GM18511 (cell line): ENCODE data around the gene RNF130.

Source experiments
- ATAC-seq: cut with Tn5 transposase; IDR thresholded peaks from one replicate; pipeline ENCODE4 v1.9.1; 2021; ENCODE audit warnings: mild to moderate bottlenecking, moderate library complexity; ENCODE audit not compliant: unreplicated experiment

The RNF130 gene

GRCh38 chr5:179923436-179923835 is 148.1 kb downstream of the RNF130 start:
- ATAC-seq: no peak

GRCh38 chr5:179920175-179920574 is 151.4 kb downstream of the RNF130 start:
- ATAC-seq: no peak

- ATAC-seq: no peak
These were observed 152.0 kb downstream of the RNF130 start for GRCh38 chr5:179919487-179920060.

GRCh38 chr5:179918742-179919486 is 152.6 kb downstream of the RNF130 start:
- ATAC-seq: no peak

GRCh38 chr5:179916523-179916922 is 155.0 kb downstream of the RNF130 start:
- ATAC-seq: no peak

GRCh38 chr5:179915406-179915935 is 156.1 kb downstream of the RNF130 start:
- ATAC-seq: no peak

GRCh38 chr5:179914032-179914755 is 157.4 kb downstream of the RNF130 start:
- peak; percentile 73 for ATAC-seq

GRCh38 chr5:179913461-179913860 is 158.1 kb downstream of the RNF130 start:
- ATAC-seq: no peak

GRCh38 chr5:179912951-179913350 is 158.6 kb downstream of the RNF130 start:
- no peak for ATAC-seq

GRCh38 chr5:179912386-179912785 is 159.2 kb downstream of the RNF130 start:
- no peak for ATAC-seq

- no peak for ATAC-seq
These were observed 162.3 kb downstream of the RNF130 start for GRCh38 chr5:179909224-179909623.

- no peak for ATAC-seq
These were observed 163.0 kb downstream of the RNF130 start for GRCh38 chr5:179908528-179908927.

GRCh38 chr5:179907556-179908324 is 163.8 kb downstream of the RNF130 start, which contains the start of gene TBC1D9B:
TBC1D9B (minus strand) TSS chr5:179907897; CDS start chr5:179907821, 76 bp downstream.
- ATAC-seq: peak; percentile 93

GRCh38 chr5:179906795-179907555 is 164.6 kb downstream of the RNF130 start:
- peak; percentile 42 for ATAC-seq

- ATAC-seq: no peak
These were observed 165.2 kb downstream of the RNF130 start for GRCh38 chr5:179906294-179906794.

GRCh38 chr5:179905161-179905560 is 166.4 kb downstream of the RNF130 start:
- no peak for ATAC-seq
